H4 (cell line): Measurements from ENCODE around the gene NAA38. TPM values are rescaled to one million over a fixed set of nuclear protein-coding genes. Genes with fewer than 3 reads are reported as not detected.
"Not testable (repeated sequence)": the region's sequence is repeated elsewhere in the genome, so short reads cannot be mapped to it uniquely, and the experiment has no call there.

Source experiments
- DNase-seq: peaks from one replicate; pipeline ENCODE4 v3.0.0-alpha.2; 2015; ENCODE audit warnings: low spot score
- total RNA-seq: library from RNA; depleted of rRNA; stranded (reverse); fragments of >200 nt; shearing (Covaris generic); gene quantifications from 2 replicates; pipeline ENCODE4 v1.2.3, GENCODE V29; 2014

NAA38 gene
- total RNA-seq, 1 experiment from 2014 or later, result 70.3 TPM

GRCh38 chr17:7882068-7882467, 24.7 kb upstream of the NAA38 start:
- DNase-seq, result no peak

GRCh38 chr17:7881276-7882054, 24.1 kb upstream of the NAA38 start:
- no peak for DNase-seq

- DNase-seq, result no peak
Measured at GRCh38 chr17:7880076-7880868, 22.9 kb upstream of the NAA38 start.

GRCh38 chr17:7878234-7878633, 20.9 kb upstream of the NAA38 start:
- DNase-seq, result no peak

- DNase-seq, result no peak
Measured at GRCh38 chr17:7875804-7876370, 18.5 kb upstream of the NAA38 start.

GRCh38 chr17:7873051-7873450, 15.7 kb upstream of the NAA38 start:
- no peak for DNase-seq

- no peak for DNase-seq
Measured at GRCh38 chr17:7867881-7868329, 10.5 kb upstream of the NAA38 start.

GRCh38 chr17:7864995-7865650, 7.8 kb upstream of the NAA38 start:
- no peak for DNase-seq

- DNase-seq, result not testable (repeated sequence)
Measured at GRCh38 chr17:7864384-7864783, 7.0 kb upstream of the NAA38 start.

GRCh38 chr17:7862692-7863437, 5.5 kb upstream of the NAA38 start:
- no peak for DNase-seq

GRCh38 chr17:7859028-7859427, 1.7 kb upstream of the NAA38 start:
- DNase-seq, result no peak

- no peak for DNase-seq
Measured at GRCh38 chr17:7858522-7858810, 1.1 kb upstream of the NAA38 start.

- DNase-seq, result peak; percentile 82
Measured at GRCh38 chr17:7857713-7858521, 558 bp upstream of the NAA38 start, which contains the start of gene CYB5D1. Gene CYB5D1 (plus strand): TSS chr17:7858003. CDS start chr17:7858135, 132 bp downstream.

- DNase-seq, result no peak
Measured at GRCh38 chr17:7856011-7856810, 1.1 kb downstream of the NAA38 start.

GRCh38 chr17:7855660-7856010, 1.7 kb downstream of the NAA38 start:
- DNase-seq, result no peak

GRCh38 chr17:7854851-7855659, 2.3 kb downstream of the NAA38 start, which contains the start of gene TMEM88:
Gene TMEM88 (plus strand): TSS chr17:7855066. CDS start chr17:7855075, 9 bp downstream.
- no peak for DNase-seq

- no peak for DNase-seq
Measured at GRCh38 chr17:7854078-7854777, 3.1 kb downstream of the NAA38 start.

- DNase-seq, result no peak
Measured at GRCh38 chr17:7853691-7854038, 3.7 kb downstream of the NAA38 start.
